Gastroesophageal sphincter (tissue), 3 donors: Measurements from ENCODE around the gene UBE2V1.

ENCODE experiments used
- CTCF ChIP-seq, 4 experiments: fragments of 200-600 bp in 2 of 4; fragments of 450-650 bp in 2 of 4; sonication (generic) in 1 of 4; IDR thresholded peaks; one replicate each; pipeline ENCODE4 v1.5.1; 2017 to 2019; ENCODE audit warnings: antibody characterized with exemption in 4 of 4, mild to moderate bottlenecking in 2 of 4, moderate library complexity in 2 of 4
- EP300 ChIP-seq: sonication (generic); formaldehyde crosslinking; IDR thresholded peaks from one replicate; pipeline ENCODE4 v1.6.1; 2017; ENCODE audit warnings: antibody characterized with exemption, mild to moderate bottlenecking
- POLR2A ChIP-seq, 2 donors: fragments of 450-650 bp; IDR thresholded peaks; one replicate each; pipeline ENCODE4 v1.6.1; 2017; ENCODE audit warnings: antibody characterized with exemption in 2 of 2, mild to moderate bottlenecking in 2 of 2, moderate library complexity in 1 of 2
- POLR2AphosphoS5 ChIP-seq: sonication (generic); formaldehyde crosslinking; IDR thresholded peaks from one replicate; pipeline ENCODE4 v1.6.1; 2017; ENCODE audit warnings: antibody characterized with exemption

GRCh38 chr20:50041246-50041873 lies 71.6 kb downstream of the UBE2V1 start:
- TF ChIP-seq CTCF (IDR thresholded peaks at IDR 0.05) (no peak), POLR2AphosphoS5 (no peak), EP300 (no peak), POLR2A (IDR thresholded peaks at IDR 0.05) (no peak)
